ENCODE results near the gene RARB.

Gene RARB

DNA sequence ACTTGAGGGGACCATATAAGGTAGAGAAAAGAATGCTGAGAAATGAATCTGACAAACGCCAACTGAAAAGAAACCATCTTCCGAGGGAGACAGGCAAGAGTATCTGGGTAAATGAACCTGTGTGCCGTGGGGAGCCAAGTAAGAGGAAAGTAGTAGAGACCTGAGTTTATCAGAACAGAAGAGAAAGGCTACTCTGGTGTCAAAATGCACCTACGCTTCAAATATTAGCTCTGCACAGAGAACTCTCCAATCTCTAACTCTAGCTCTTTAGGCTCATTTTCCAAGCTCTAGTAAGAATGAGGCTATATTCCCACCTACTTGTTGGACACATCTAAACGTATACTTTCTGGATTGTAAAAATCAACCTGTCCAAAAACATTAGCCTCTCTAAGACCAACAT lies 183.1 kb downstream of the RARB start:
- no peak overlapping the region for H3K4me2 ChIP-seq (ENCODE audit: low read length)
- H4K20me1 ChIP-seq (ENCODE audit: insufficient read depth, low read length): no peaks in the 10 kb centered on the region
- no peak overlapping the region for H3K9ac ChIP-seq (ENCODE audit: low read length)
- no peak overlapping the region for H2AFZ ChIP-seq (ENCODE audit: low read length)
- no peaks in the 10 kb centered on the region for H3K79me2 ChIP-seq (ENCODE audit: insufficient read depth, low read length)
- H3K27me3 ChIP-seq (ENCODE audit: insufficient read depth, low read length): no peaks in the 10 kb centered on the region
- no peaks in the 10 kb centered on the region for H3K4me1 ChIP-seq (ENCODE audit: insufficient read depth, low read length, severe bottlenecking)
- no peaks in the 10 kb centered on the region for H3K9me2 ChIP-seq (ENCODE audit: low read depth, low read length)
- H3K27ac ChIP-seq (ENCODE audit: low read depth, low read length, poor library complexity, severe bottlenecking): no peak overlapping the region
- no peaks in the 10 kb centered on the region for H3F3A ChIP-seq (ENCODE audit: insufficient read depth, low read length)
- H3K4me3 ChIP-seq (ENCODE audit: low read depth, low read length, poor library complexity, severe bottlenecking): no peak overlapping the region
- H3K9me3 ChIP-seq (ENCODE audit: low read length): no peaks in the 10 kb centered on the region
- peaks cover 88% of the 10 kb centered on the region for H3K36me3 ChIP-seq (ENCODE audit: insufficient read depth, low read length)
- TF ChIP-seq, protein P1, sequence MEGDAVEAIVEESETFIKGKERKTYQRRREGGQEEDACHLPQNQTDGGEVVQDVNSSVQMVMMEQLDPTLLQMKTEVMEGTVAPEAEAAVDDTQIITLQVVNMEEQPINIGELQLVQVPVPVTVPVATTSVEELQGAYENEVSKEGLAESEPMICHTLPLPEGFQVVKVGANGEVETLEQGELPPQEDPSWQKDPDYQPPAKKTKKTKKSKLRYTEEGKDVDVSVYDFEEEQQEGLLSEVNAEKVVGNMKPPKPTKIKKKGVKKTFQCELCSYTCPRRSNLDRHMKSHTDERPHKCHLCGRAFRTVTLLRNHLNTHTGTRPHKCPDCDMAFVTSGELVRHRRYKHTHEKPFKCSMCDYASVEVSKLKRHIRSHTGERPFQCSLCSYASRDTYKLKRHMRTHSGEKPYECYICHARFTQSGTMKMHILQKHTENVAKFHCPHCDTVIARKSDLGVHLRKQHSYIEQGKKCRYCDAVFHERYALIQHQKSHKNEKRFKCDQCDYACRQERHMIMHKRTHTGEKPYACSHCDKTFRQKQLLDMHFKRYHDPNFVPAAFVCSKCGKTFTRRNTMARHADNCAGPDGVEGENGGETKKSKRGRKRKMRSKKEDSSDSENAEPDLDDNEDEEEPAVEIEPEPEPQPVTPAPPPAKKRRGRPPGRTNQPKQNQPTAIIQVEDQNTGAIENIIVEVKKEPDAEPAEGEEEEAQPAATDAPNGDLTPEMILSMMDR (IDR thresholded peaks at IDR 0.05; ENCODE audit: low read length): no peak
- TF ChIP-seq EZH2 (IDR thresholded peaks at IDR 0.05; ENCODE audit: borderline replicate concordance, low read length): no peak

GRCh38 chr3:25618028-25618427 lies 190.0 kb downstream of the RARB start:
- TF ChIP-seq EZH2 (IDR thresholded peaks at IDR 0.05; ENCODE audit: borderline replicate concordance, low read length): no peak
- TF ChIP-seq, protein P1 (IDR thresholded peaks at IDR 0.05; ENCODE audit: low read length): no peak
- peaks cover 82% of the 10 kb centered on the region for H3K36me3 ChIP-seq (ENCODE audit: insufficient read depth, low read length)

DNA sequence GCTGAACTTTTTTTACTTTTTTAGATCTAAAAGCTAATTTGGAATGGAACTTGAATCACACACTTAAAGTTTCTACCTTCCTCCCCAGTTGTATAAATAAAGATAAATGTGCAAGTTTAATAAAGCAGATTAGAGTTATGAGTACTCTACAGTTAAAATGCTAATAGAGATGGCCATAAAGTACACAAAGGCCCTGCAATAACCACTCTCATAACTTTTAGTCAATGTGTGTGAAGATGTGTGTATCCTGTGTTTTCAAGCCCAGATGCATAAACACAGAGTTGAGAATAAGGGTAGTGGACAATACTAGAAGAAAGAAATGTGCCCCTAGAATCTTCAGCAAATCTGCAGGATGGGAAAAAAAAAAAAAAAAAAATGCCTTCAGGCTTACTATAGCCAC lies 191.3 kb downstream of the RARB start:
- Histone ChIP-seq H3K9ac (ENCODE audit: low read length) (no peak overlapping the region), H3K9me2 (ENCODE audit: low read depth, low read length) (no peaks in the 10 kb centered on the region)

More at GRCh38 chr3:25618028-25618427, 190.0 kb downstream of the RARB start:
- no peaks in the 10 kb centered on the region for H3K79me2 ChIP-seq (ENCODE audit: insufficient read depth, low read length)
- no peak overlapping the region for H3K4me3 ChIP-seq (ENCODE audit: low read depth, low read length, poor library complexity, severe bottlenecking)
- H2AFZ ChIP-seq (ENCODE audit: low read length): no peak overlapping the region
- no peaks in the 10 kb centered on the region for H3K4me1 ChIP-seq (ENCODE audit: insufficient read depth, low read length, severe bottlenecking)
- H3K9me3 ChIP-seq (ENCODE audit: low read length): no peaks in the 10 kb centered on the region
- H3K9me2 ChIP-seq (ENCODE audit: low read depth, low read length): no peaks in the 10 kb centered on the region
- H3K27ac ChIP-seq (ENCODE audit: low read depth, low read length, poor library complexity, severe bottlenecking): no peak overlapping the region
- H3K4me2 ChIP-seq (ENCODE audit: low read length): no peak overlapping the region
- no peaks in the 10 kb centered on the region for H4K20me1 ChIP-seq (ENCODE audit: insufficient read depth, low read length)
- H3K9ac ChIP-seq (ENCODE audit: low read length): no peak overlapping the region
- H3F3A ChIP-seq (ENCODE audit: insufficient read depth, low read length): no peaks in the 10 kb centered on the region
- H3K27me3 ChIP-seq (ENCODE audit: insufficient read depth, low read length): no peaks in the 10 kb centered on the region

More for the DNA sequence above, 191.3 kb downstream of the RARB start:
- no peaks in the 10 kb centered on the region for H3F3A ChIP-seq (ENCODE audit: insufficient read depth, low read length)
- peaks cover 84% of the 10 kb centered on the region for H3K36me3 ChIP-seq (ENCODE audit: insufficient read depth, low read length)
- H3K27me3 ChIP-seq (ENCODE audit: insufficient read depth, low read length): no peaks in the 10 kb centered on the region
- H3K4me2 ChIP-seq (ENCODE audit: low read length): no peak overlapping the region
- no peak overlapping the region for H3K27ac ChIP-seq (ENCODE audit: low read depth, low read length, poor library complexity, severe bottlenecking)
- no peak overlapping the region for H2AFZ ChIP-seq (ENCODE audit: low read length)
- H3K9me3 ChIP-seq (ENCODE audit: low read length): no peaks in the 10 kb centered on the region
- no peaks in the 10 kb centered on the region for H3K4me1 ChIP-seq (ENCODE audit: insufficient read depth, low read length, severe bottlenecking)
- H3K79me2 ChIP-seq (ENCODE audit: insufficient read depth, low read length): no peaks in the 10 kb centered on the region
- no peak overlapping the region for H3K4me3 ChIP-seq (ENCODE audit: low read depth, low read length, poor library complexity, severe bottlenecking)
- H4K20me1 ChIP-seq (ENCODE audit: insufficient read depth, low read length): no peaks in the 10 kb centered on the region
- TF ChIP-seq EZH2 (IDR thresholded peaks at IDR 0.05; ENCODE audit: borderline replicate concordance, low read length): no peak
- TF ChIP-seq, protein P1 (IDR thresholded peaks at IDR 0.05; ENCODE audit: low read length): no peak
